Measurements from ENCODE around the gene SCAI. TPM values are rescaled to one million over a fixed set of nuclear protein-coding genes. Genes with fewer than 3 reads are reported as not detected.
"Not testable (repeated sequence)": the region's sequence is repeated elsewhere in the genome, so short reads cannot be mapped to it uniquely, and the experiment has no call there.

Gene SCAI
- total and polyA plus RNA-seq, 2 donors (not counting 1 experiment from before 2014, with no cell fraction given): 5.4 to 9.7 TPM

GRCh38 chr9:124928116-124928515 lies 215.2 kb downstream of the SCAI start:
- Histone ChIP-seq H3K9ac (ENCODE audit: insufficient read depth, low read length) (no peak overlapping the region), H3K4me1 (ENCODE audit: control insufficient read depth, extremely low read depth, insufficient read depth, low read length) (no peaks in the 10 kb centered on the region), H3K4me3 (replicated peaks in 1 of 4; ENCODE audit: control extremely low read depth in 1 of 4, insufficient read depth in 1 of 4, low read depth in 3 of 4, low read length in 4 of 4) (no peak overlapping the region), H3K9me3 (ENCODE audit: control insufficient read depth, insufficient read depth, low read depth, low read length) (no peaks in the 10 kb centered on the region), H3K79me2 (ENCODE audit: control insufficient read depth, insufficient read depth, low read length) (no peaks in the 10 kb centered on the region), H3K36me3 (ENCODE audit: control insufficient read depth, insufficient read depth, low read length) (peaks cover 4% of the 10 kb centered on the region), H3K27me3 (ENCODE audit: control insufficient read depth, insufficient read depth, low read length) (no peaks in the 10 kb centered on the region), H2AFZ (ENCODE audit: low read length) (no peak overlapping the region), H4K20me1 (ENCODE audit: control insufficient read depth, extremely low read depth, insufficient read depth, low read length) (no peaks in the 10 kb centered on the region), H3K27ac (ENCODE audit: insufficient read depth, low read length) (no peak overlapping the region), H3K4me2 (ENCODE audit: extremely low read depth, insufficient read depth, low read length) (no peak overlapping the region)
- TF ChIP-seq CTCF (conservative IDR thresholded peaks at IDR 0.05 in 1 of 2, IDR thresholded peaks at IDR 0.05 in 1 of 2; ENCODE audit: low read depth in 1 of 2, low read length in 2 of 2) (no peak), EZH2 (IDR thresholded peaks at IDR 0.05; ENCODE audit: low read length, missing control alignments) (no peak)
- DNase-seq (ENCODE audit: low read depth in 2 of 2): no peak

GRCh38 chr9:124920394-124920793 lies 222.9 kb downstream of the SCAI start:
- peak in 1 of 2 donors; percentile 46 for DNase-seq (ENCODE audit: low read depth in 2 of 2)
- H2AFZ ChIP-seq (ENCODE audit: low read length); H3K4me3 ChIP-seq (replicated peaks in 1 of 4; ENCODE audit: control extremely low read depth in 1 of 4, insufficient read depth in 1 of 4, low read depth in 3 of 4, low read length in 4 of 4); H3K9ac ChIP-seq (ENCODE audit: insufficient read depth, low read length); H3K79me2 ChIP-seq (ENCODE audit: control insufficient read depth, insufficient read depth, low read length); H3K4me1 ChIP-seq (ENCODE audit: control insufficient read depth, extremely low read depth, insufficient read depth, low read length); H3K27ac ChIP-seq (ENCODE audit: insufficient read depth, low read length); H3K27me3 ChIP-seq (ENCODE audit: control insufficient read depth, insufficient read depth, low read length); H3K4me2 ChIP-seq (ENCODE audit: extremely low read depth, insufficient read depth, low read length); H3K36me3 ChIP-seq (ENCODE audit: control insufficient read depth, insufficient read depth, low read length); H3K9me3 ChIP-seq (ENCODE audit: control insufficient read depth, insufficient read depth, low read depth, low read length); H4K20me1 ChIP-seq (ENCODE audit: control insufficient read depth, extremely low read depth, insufficient read depth, low read length): not testable (repeated sequence)

- H3K27ac ChIP-seq (ENCODE audit: insufficient read depth, low read length): no peak overlapping the region
- no peak overlapping the region for H3K4me3 ChIP-seq (replicated peaks in 1 of 4; ENCODE audit: control extremely low read depth in 1 of 4, insufficient read depth in 1 of 4, low read depth in 3 of 4, low read length in 4 of 4)
- no peak overlapping the region for H3K9ac ChIP-seq (ENCODE audit: insufficient read depth, low read length)
- H4K20me1 ChIP-seq (ENCODE audit: control insufficient read depth, extremely low read depth, insufficient read depth, low read length): no peaks in the 10 kb centered on the region
- no peaks in the 10 kb centered on the region for H3K79me2 ChIP-seq (ENCODE audit: control insufficient read depth, insufficient read depth, low read length)
- no peaks in the 10 kb centered on the region for H3K27me3 ChIP-seq (ENCODE audit: control insufficient read depth, insufficient read depth, low read length)
- no peak overlapping the region for H3K4me2 ChIP-seq (ENCODE audit: extremely low read depth, insufficient read depth, low read length)
- peaks cover 6% of the 10 kb centered on the region for H3K36me3 ChIP-seq (ENCODE audit: control insufficient read depth, insufficient read depth, low read length)
- no peaks in the 10 kb centered on the region for H3K9me3 ChIP-seq (ENCODE audit: control insufficient read depth, insufficient read depth, low read depth, low read length)
- no peak for DNase-seq (ENCODE audit: low read depth in 2 of 2)
- no peaks in the 10 kb centered on the region for H3K4me1 ChIP-seq (ENCODE audit: control insufficient read depth, extremely low read depth, insufficient read depth, low read length)
- TF ChIP-seq EZH2 (IDR thresholded peaks at IDR 0.05; ENCODE audit: low read length, missing control alignments) (no peak), CTCF (conservative IDR thresholded peaks at IDR 0.05 in 1 of 2, IDR thresholded peaks at IDR 0.05 in 1 of 2; ENCODE audit: low read depth in 1 of 2, low read length in 2 of 2) (no peak)
- no peak overlapping the region for H2AFZ ChIP-seq (ENCODE audit: low read length)
Observed at GRCh38 chr9:124914753-124915405, 228.4 kb downstream of the SCAI start.
